Measurements from ENCODE around the gene GDF3. TPM values are rescaled to one million over a fixed set of nuclear protein-coding genes. Genes with fewer than 3 reads are reported as not detected.
"Not testable (repeated sequence)": the region's sequence is repeated elsewhere in the genome, so short reads cannot be mapped to it uniquely, and the experiment has no call there.

Gene GDF3
- total RNA-seq, 1 donor from 2014 or later = 0.13 TPM

DNA sequence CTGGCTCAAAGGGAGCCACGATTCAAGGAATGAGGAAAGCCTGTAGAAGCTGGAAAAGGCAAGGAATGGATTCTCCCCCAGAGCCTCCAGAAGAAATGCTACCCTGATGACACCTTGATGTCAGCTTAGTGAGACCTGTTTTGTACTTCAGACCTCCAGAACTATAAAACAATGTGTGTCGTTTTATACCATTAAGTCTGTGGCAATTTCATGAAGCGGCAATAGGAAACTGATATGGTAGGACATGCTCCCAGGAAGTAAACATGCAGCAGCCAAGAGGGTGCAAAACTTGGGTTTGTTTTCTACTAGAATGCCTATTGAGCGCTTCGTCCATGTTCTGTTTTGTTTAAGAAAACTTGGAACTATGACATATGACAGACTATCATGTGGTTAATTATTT lies 27.4 kb downstream of the GDF3 start:
- DNase-seq (ENCODE audit: low read depth, low spot score) = no peak

DNA sequence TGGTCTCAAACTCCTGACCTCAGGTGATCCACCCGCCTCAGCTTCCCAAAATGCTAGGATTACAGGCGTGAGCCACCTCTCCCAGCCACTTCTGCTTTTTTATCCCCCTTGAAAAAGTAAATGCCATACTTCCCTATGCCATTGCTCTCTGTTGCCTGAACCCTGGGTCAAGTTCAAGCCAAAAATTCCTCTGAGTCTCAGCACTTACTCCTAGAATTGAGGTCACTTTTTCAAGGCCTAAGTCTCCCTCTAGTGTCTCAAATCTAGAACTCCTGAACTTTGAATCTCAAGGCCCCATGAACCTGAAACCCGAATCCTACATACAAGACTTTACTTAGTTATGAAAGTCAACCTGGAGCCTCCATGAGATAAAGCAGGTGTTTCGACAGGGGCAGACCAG lies 28.4 kb downstream of the GDF3 start:
- DNase-seq (ENCODE audit: low read depth, low spot score) = no peak

GRCh38 chr12:7666595-7666994 lies 29.0 kb downstream of the GDF3 start:
- no peak for DNase-seq (ENCODE audit: low read depth, low spot score)

- DNase-seq (ENCODE audit: low read depth, low spot score) = no peak
Observed at GRCh38 chr12:7661741-7662140, 33.8 kb downstream of the GDF3 start.

DNA sequence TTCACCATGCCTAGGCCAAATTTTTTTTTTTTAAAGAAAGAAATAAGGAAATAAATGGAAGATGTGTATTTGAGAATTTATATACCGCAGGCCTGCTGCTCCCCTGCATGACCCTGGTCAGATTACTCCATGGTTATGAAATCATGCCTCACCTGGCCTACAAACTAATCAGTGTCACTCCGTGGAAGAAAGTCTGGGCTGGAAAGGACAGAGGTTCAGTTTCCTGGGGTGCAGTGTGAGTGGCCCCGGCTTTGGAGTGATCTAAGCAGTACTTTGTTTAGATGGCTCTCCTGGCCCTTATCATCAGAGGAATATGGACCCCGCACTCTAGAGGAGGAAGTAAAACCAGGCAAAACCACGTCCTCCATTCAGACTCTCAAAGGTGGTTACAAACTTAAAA lies 39.5 kb downstream of the GDF3 start:
- no peak for DNase-seq (ENCODE audit: low read depth, low spot score)

DNA sequence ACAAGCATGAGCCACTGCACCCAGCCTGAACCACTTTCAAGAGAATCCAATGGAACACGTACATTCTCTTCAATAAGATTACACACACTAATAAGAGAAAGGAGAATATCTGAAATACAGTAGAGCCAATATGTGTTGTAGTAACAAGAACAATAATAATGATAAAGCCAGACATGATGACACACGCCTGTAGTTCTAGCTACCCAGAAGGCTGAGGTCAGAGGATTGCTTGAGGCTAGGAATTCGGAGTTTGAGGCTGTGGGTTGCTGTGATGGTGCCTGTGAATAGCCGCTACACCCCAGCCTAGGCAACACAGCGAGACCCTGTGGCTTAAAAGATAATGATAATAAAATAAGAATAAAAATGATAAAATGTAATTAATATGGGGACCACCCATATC lies 45.5 kb downstream of the GDF3 start:
- no peak for DNase-seq (ENCODE audit: low read depth, low spot score)

- no peak for DNase-seq (ENCODE audit: low read depth, low spot score)
Observed at GRCh38 chr12:7647071-7647470, 48.5 kb downstream of the GDF3 start.

DNA sequence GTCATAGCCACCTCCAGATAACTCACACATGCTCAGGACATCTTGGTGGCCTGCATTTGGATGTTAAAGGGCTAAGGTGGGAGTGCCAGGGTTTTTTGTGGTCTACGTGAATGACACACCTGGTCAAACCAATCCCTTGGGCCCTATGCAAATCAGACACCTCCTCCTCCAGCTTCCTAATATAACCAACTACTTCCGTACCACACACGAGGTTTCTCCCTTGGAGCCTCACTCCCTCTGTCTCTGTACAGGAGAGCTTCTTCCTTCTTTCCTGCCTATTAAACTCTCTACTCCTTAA lies 49.4 kb downstream of the GDF3 start:
- DNase-seq (ENCODE audit: low read depth, low spot score) = no peak

DNA sequence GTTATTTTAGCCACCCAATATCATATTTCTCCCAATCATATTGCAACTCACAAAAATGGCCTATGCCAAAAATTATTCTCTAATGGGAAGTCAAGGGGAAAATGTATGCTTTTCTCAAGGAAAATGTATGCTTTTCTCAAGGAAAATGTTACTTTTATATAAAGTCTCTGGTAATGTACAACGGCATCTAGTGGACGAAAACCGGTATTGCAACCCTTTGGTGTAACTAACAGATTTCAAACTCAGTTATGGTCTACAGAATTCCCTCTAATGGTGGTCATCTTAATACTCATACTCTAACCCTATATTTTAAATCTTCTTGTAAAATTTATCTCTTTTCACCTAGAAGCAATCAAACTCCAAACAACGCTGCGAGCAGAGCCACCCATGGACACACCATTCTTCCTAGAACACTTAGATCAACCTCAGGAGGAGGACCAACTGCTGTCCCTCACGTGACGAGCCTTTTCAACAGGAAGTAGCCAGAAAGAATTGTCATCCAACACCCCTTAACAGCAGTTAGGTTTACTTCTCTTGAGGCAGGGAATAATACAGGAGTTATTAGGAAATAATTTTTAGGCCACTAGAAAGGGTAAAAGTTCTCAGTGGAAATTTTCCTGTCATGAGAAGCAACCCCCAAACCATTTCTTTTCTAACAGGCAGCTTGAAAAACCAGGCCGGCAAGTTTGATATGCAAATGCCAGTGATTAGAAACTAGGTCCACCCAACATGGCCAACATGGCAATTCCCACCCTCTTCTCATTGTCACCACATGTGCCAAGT lies 50.0 kb downstream of the GDF3 start:
- DNase-seq (ENCODE audit: low read depth, low spot score) = no peak

DNA sequence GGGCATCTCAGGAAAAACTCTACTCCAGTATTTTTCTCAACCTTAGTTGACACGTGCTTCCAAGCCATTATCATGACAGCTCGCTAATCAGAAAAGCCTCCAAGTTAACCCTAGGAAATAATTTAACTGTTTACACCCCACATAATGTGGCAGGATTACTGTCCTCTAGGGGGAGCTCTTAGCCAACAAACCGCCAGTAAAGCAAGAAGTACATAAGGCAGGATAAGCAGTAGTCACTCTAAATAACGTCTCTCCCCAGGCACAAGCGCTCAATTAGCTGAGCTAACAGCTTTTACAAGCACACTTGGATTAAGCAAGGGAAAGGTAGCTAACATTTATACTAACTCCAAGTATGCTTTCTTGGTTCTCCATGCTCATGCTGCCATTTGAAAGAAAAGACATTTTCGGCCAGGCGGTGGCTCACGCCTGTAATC lies 52.7 kb downstream of the GDF3 start:
- DNase-seq (ENCODE audit: low read depth, low spot score) = no peak

DNA sequence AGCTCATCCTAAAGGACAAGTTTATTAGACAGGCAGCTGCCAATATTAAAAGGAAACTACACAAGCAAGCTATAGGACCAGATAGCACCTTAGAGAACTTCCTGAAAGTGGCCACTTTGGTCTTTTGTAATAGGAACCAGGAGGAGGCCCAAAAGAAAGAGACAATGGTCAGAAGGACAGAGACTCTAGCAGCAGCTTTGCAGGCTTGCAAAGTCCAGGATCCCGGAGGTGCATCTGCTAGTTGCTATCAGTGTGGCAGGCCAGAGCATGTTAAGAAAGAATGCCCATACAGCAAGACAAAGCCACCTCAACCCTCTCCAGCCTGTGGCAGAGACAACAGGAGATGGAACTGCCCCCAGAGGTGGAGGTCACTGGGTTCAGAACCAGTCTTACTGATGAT lies 53.3 kb downstream of the GDF3 start:
- no peak for DNase-seq (ENCODE audit: low read depth, low spot score)

DNA sequence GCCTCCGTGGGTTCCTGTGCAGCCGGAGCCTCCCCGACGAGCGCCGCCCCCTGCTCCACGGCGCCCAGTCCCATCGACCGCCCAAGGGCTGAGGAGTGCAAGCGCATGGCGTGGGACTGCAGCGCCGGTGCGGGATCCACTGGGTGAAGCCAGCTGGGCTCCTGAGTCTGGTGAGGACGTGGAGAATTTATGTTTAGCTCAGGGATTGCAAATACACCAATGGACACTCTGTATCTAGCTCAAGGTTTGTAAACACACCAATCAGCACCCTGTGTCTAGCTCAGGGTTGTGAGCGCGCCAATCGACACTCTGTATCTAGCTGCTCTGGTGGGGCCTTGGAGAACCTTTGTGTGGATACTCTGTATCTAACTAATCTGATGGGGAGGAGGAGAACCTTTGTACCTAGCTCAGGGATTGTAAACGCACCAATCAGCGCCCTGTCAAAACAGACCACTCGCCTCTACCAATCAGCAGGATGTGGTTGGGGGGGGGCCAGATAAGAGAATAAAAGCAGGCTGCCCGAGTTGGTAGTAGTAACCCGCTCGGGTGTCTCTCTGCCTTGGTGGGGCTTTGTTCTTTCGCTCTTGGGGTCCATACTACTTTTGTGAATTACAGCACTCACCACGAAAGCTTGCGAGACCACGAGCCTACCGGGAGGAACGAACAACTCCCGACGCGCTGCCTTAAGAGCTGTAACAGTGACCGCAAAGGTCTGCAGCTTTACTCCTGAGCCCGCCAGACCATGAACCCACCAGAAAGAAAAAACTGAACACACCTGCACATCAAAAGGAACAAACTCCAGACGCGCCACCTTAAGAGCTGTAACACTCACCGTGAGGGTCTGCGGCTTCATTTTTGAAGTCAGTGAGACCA lies 55.2 kb downstream of the GDF3 start:
- not testable (repeated sequence) for DNase-seq (ENCODE audit: low read depth, low spot score)

Other genes with a start within 250 kb of the GDF3 start
- gene CD163, start 192.0 kb downstream of the GDF3 start, total RNA-seq = not detected in 2 replicates
- not detected in 2 replicates for gene APOBEC1, start 29.9 kb downstream of the GDF3 start, total RNA-seq
- not detected in 2 replicates for gene DPPA3, start 15.7 kb upstream of the GDF3 start, total RNA-seq
- not detected in 2 replicates for gene CLEC4C, start 51.6 kb upstream of the GDF3 start, total RNA-seq
- not detected in 2 replicates for gene NANOGNB, start 69.4 kb upstream of the GDF3 start, total RNA-seq
- gene NANOG, start 93.6 kb upstream of the GDF3 start, total RNA-seq = not detected in 2 replicates
- not detected in 2 replicates for gene SLC2A14, start 177.1 kb upstream of the GDF3 start, total RNA-seq
- 17.2 and 36.9 TPM in 2 replicates for gene SLC2A3, start 240.4 kb upstream of the GDF3 start, total RNA-seq

Measured in pulmonary artery endothelial cell (primary cell).